Left ventricle myocardium superior (tissue), 1 donor: ENCODE data around the gene ZFAND2B. TPM values are rescaled to one million over a fixed set of nuclear protein-coding genes. Genes with fewer than 3 reads are reported as not detected.
A peak's percentile ranks its signal among the peaks of the same experiment; 100 is the strongest.

Experiments used
- ATAC-seq: fragments of 200-7000 bp; cut with Tn5 transposase; one replicate; pipeline ENCODE4 v1.9.1; 2020; ENCODE audit warnings: mild to moderate bottlenecking, moderate library complexity
- DNase-seq: peaks from one replicate; pipeline ENCODE4 v3.0.0-alpha.2; 2020
- intact Hi-C: fragments of 100-400 bp; cut with micrococcal nuclease; formaldehyde crosslinking; loops from one replicate; pipeline ENCODE4 v1.11.0; 2022
- total RNA-seq: library from RNA; stranded (reverse); fragmentation: NEBNext Ultra II Directional; extraction: Animal tissue kit (Norgen Biotek cat#: 25700); gene quantifications from one replicate; pipeline ENCODE4 v1.2.1, GENCODE V29; 2021
- donor health status: DM: no; HTN: yes; CAD: no; lungs with severe emphysema.

Gene ZFAND2B
- total RNA-seq, 1 donor from 2014 or later, result 20.3 TPM

GRCh38 chr2:219174801-219175200, 31.8 kb upstream of the ZFAND2B start:
- intact Hi-C loops, result no loop called here
- DNase-seq, result no peak

GRCh38 chr2:219175486-219175885, 31.1 kb upstream of the ZFAND2B start:
- intact Hi-C loops, result no loop called here
- DNase-seq, result no peak

More at GRCh38 chr2:219174801-219175200, 31.8 kb upstream of the ZFAND2B start:
- no peak for ATAC-seq

GRCh38 chr2:219175928-219176817, 30.4 kb upstream of the ZFAND2B start:
- DNase-seq, result peak; percentile 66
- intact Hi-C loops, result no loop called here
- ATAC-seq, result peak; percentile 43

More at GRCh38 chr2:219175486-219175885, 31.1 kb upstream of the ZFAND2B start:
- no peak for ATAC-seq

GRCh38 chr2:219176818-219177551, 29.6 kb upstream of the ZFAND2B start, which contains the start of gene CNPPD1:
TSS of gene CNPPD1 (minus strand) at chr2:219176925. CDS start at chr2:219176828, 97 bp downstream.
- intact Hi-C loops, result no loop called here
- ATAC-seq, result peak; percentile 92
- peak; percentile 96 for DNase-seq

GRCh38 chr2:219177552-219178376, 28.8 kb upstream of the ZFAND2B start, which contains the start of gene RETREG2:
TSS of gene RETREG2 (plus strand) at chr2:219178275. CDS start at chr2:219178353, 78 bp downstream.
- ATAC-seq, result peak; percentile 81
- peak; percentile 92 for DNase-seq
- intact Hi-C loops, result no loop called here

GRCh38 chr2:219178377-219179175, 28.0 kb upstream of the ZFAND2B start:
- peak; percentile 6 for ATAC-seq
- intact Hi-C loops, result no loop called here
- peak; percentile 80 for DNase-seq

GRCh38 chr2:219179601-219180465, 26.7 kb upstream of the ZFAND2B start:
- ATAC-seq, result no peak
- DNase-seq, result no peak
- intact Hi-C loops, result no loop called here

- no peak for DNase-seq
- intact Hi-C loops, result no loop called here
- ATAC-seq, result no peak
Measured at GRCh38 chr2:219180961-219181360, 25.6 kb upstream of the ZFAND2B start.

- DNase-seq, result no peak
- intact Hi-C loops, result no loop called here
- ATAC-seq, result no peak
Measured at GRCh38 chr2:219181531-219181930, 25.1 kb upstream of the ZFAND2B start.

GRCh38 chr2:219182331-219183150, 24.0 kb upstream of the ZFAND2B start:
- no peak for ATAC-seq
- no peak for DNase-seq
- intact Hi-C loops, result no loop called here

GRCh38 chr2:219183151-219183772, 23.3 kb upstream of the ZFAND2B start:
- DNase-seq, result no peak
- no peak for ATAC-seq
- intact Hi-C loops, result no loop called here

GRCh38 chr2:219184121-219184520, 22.5 kb upstream of the ZFAND2B start:
- DNase-seq (no peak), ATAC-seq (no peak)
- intact Hi-C loops, result no loop called here

- no peak for DNase-seq
- intact Hi-C loops, result no loop called here
- no peak for ATAC-seq
Measured at GRCh38 chr2:219186754-219187456, 19.7 kb upstream of the ZFAND2B start.

GRCh38 chr2:219197388-219197787, 9.2 kb upstream of the ZFAND2B start:
- ATAC-seq, result no peak
- DNase-seq, result no peak
- intact Hi-C loops, result no loop called here

GRCh38 chr2:219198974-219199373, 7.6 kb upstream of the ZFAND2B start:
- no peak for DNase-seq
- intact Hi-C loops, result no loop called here
- no peak for ATAC-seq
